ENCODE measurements around the gene OSCP1. TPM values are rescaled to one million over a fixed set of nuclear protein-coding genes. Genes with fewer than 3 reads are reported as not detected.

Gene OSCP1
- total and polyA plus RNA-seq, 2 experiments from 2014 or later = 2.2 to 2.6 TPM

DNA sequence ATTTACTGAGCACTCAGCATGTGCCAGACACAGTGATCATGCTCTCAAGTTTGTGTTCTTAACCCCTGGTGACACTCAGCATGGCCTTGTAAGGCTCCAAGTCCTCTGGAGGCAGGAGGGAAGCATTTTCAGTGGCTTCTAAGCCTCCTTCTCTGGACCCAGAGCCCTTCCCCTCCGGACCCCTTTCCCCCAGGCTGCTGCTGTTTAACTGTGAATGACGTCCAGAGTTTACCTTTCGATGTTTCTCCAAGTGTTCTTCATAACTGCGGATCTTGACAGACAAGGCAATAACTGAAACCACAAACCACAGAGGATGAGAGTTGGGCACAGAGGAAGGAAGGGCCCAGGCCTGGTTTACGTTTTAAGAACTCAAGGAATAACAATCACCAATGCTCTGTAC lies 7.4 kb upstream of the OSCP1 start:
- Histone ChIP-seq H3K4me1 (ENCODE audit: insufficient read depth) (no peaks in the 10 kb centered on the region), H4K20me1 (replicated peaks; ENCODE audit: insufficient read depth) (no peaks in the 10 kb centered on the region; the same call in none of the 2 replicates), H3K9me2 (ENCODE audit: insufficient read depth) (no peaks in the 10 kb centered on the region), H3K79me2 (replicated peaks; ENCODE audit: insufficient read depth) (peaks cover under 1% of the 10 kb centered on the region; the same call in 1 of the 2 replicates), H3F3A (replicated peaks; ENCODE audit: low read depth) (no peaks in the 10 kb centered on the region), H3K4me3 (no peak overlapping the region), H3K27me3 (ENCODE audit: insufficient read depth) (no peaks in the 10 kb centered on the region), H3K4me2 (no peak overlapping the region), H2AFZ (no peak overlapping the region), H3K27ac (ENCODE audit: low read depth) (no peak overlapping the region), H3K36me3 (ENCODE audit: insufficient read depth) (peaks cover 28% of the 10 kb centered on the region)
- ATAC-seq (no peak), DNase-seq (ENCODE audit: low spot score) (no peak)
- Mint-ChIP-seq H3K36me3 (ENCODE audit: low read depth) (peaks cover 71% of the 10 kb centered on the region), H3K4me3 (no peak overlapping the region), H3K27ac (no peak overlapping the region), H3K9me3 (no peaks in the 10 kb centered on the region), H3K4me1 (peaks cover 2% of the 10 kb centered on the region; the same call in 2 of the 3 replicates), H3K27me3 (ENCODE audit: insufficient read depth, low read depth, poor library complexity) (no peaks in the 10 kb centered on the region)
- TF ChIP-seq, protein P1, sequence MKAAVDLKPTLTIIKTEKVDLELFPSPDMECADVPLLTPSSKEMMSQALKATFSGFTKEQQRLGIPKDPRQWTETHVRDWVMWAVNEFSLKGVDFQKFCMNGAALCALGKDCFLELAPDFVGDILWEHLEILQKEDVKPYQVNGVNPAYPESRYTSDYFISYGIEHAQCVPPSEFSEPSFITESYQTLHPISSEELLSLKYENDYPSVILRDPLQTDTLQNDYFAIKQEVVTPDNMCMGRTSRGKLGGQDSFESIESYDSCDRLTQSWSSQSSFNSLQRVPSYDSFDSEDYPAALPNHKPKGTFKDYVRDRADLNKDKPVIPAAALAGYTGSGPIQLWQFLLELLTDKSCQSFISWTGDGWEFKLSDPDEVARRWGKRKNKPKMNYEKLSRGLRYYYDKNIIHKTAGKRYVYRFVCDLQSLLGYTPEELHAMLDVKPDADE (IDR thresholded peaks at IDR 0.05) = no peak
- TF ChIP-seq CREB1 (CRISPR knock-in tag; IDR thresholded peaks at IDR 0.05; ENCODE audit: low read depth) = no peak

DNA sequence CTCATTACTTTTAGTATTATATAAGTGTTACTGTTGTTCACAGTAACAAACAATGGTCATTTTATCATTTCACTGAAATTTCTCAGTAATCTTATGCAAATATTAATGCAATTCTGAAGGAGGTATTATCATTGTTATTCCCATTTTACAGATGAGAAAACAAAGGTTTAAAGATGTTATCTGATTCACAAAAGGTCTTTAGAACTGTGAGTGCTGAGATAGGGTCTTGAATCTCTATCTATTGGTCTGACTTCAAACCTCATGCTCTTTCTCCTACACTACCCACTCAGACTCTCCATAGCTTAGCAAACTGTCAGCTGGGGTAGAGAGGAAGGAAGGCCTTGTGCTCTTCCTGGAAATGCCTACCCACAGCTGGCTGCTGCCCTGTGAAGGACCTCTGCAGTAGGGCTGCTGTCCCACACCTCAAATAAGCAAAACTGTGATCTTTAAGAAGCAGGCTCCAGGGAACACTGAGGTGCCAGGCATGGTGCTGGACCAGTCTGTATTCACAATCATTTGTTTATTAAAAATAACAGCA lies 6.2 kb upstream of the OSCP1 start:
- no peaks in the 10 kb centered on the region for H3K79me2 ChIP-seq (replicated peaks; ENCODE audit: insufficient read depth)
- H3K9me2 ChIP-seq (ENCODE audit: insufficient read depth) = no peaks in the 10 kb centered on the region
- H3K4me3 ChIP-seq = no peak overlapping the region
- H3K27ac ChIP-seq (ENCODE audit: low read depth) = no peak overlapping the region
- no peaks in the 10 kb centered on the region for H3F3A ChIP-seq (replicated peaks; ENCODE audit: low read depth)
- Mint-ChIP-seq H3K4me3 (no peak overlapping the region), H3K36me3 (ENCODE audit: low read depth) (peaks cover 60% of the 10 kb centered on the region), H3K27me3 (ENCODE audit: insufficient read depth, low read depth, poor library complexity) (peaks cover under 1% of the 10 kb centered on the region), H3K4me1 (peaks cover 3% of the 10 kb centered on the region; the same call in 2 of the 3 replicates), H3K9me3 (no peaks in the 10 kb centered on the region), H3K27ac (no peak overlapping the region)
- ATAC-seq (no peak), DNase-seq (ENCODE audit: low spot score) (no peak)
- H3K4me2 ChIP-seq = no peak overlapping the region
- no peaks in the 10 kb centered on the region for H3K4me1 ChIP-seq (ENCODE audit: insufficient read depth)
- H4K20me1 ChIP-seq (replicated peaks; ENCODE audit: insufficient read depth) = no peaks in the 10 kb centered on the region; the same call in none of the 2 replicates
- no peak overlapping the region for H2AFZ ChIP-seq
- H3K36me3 ChIP-seq (ENCODE audit: insufficient read depth) = peaks cover 24% of the 10 kb centered on the region
- TF ChIP-seq, protein P2, sequence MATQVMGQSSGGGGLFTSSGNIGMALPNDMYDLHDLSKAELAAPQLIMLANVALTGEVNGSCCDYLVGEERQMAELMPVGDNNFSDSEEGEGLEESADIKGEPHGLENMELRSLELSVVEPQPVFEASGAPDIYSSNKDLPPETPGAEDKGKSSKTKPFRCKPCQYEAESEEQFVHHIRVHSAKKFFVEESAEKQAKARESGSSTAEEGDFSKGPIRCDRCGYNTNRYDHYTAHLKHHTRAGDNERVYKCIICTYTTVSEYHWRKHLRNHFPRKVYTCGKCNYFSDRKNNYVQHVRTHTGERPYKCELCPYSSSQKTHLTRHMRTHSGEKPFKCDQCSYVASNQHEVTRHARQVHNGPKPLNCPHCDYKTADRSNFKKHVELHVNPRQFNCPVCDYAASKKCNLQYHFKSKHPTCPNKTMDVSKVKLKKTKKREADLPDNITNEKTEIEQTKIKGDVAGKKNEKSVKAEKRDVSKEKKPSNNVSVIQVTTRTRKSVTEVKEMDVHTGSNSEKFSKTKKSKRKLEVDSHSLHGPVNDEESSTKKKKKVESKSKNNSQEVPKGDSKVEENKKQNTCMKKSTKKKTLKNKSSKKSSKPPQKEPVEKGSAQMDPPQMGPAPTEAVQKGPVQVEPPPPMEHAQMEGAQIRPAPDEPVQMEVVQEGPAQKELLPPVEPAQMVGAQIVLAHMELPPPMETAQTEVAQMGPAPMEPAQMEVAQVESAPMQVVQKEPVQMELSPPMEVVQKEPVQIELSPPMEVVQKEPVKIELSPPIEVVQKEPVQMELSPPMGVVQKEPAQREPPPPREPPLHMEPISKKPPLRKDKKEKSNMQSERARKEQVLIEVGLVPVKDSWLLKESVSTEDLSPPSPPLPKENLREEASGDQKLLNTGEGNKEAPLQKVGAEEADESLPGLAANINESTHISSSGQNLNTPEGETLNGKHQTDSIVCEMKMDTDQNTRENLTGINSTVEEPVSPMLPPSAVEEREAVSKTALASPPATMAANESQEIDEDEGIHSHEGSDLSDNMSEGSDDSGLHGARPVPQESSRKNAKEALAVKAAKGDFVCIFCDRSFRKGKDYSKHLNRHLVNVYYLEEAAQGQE (IDR thresholded peaks at IDR 0.05; ENCODE audit: unreplicated experiment) = no peak
- TF ChIP-seq, protein P3, sequence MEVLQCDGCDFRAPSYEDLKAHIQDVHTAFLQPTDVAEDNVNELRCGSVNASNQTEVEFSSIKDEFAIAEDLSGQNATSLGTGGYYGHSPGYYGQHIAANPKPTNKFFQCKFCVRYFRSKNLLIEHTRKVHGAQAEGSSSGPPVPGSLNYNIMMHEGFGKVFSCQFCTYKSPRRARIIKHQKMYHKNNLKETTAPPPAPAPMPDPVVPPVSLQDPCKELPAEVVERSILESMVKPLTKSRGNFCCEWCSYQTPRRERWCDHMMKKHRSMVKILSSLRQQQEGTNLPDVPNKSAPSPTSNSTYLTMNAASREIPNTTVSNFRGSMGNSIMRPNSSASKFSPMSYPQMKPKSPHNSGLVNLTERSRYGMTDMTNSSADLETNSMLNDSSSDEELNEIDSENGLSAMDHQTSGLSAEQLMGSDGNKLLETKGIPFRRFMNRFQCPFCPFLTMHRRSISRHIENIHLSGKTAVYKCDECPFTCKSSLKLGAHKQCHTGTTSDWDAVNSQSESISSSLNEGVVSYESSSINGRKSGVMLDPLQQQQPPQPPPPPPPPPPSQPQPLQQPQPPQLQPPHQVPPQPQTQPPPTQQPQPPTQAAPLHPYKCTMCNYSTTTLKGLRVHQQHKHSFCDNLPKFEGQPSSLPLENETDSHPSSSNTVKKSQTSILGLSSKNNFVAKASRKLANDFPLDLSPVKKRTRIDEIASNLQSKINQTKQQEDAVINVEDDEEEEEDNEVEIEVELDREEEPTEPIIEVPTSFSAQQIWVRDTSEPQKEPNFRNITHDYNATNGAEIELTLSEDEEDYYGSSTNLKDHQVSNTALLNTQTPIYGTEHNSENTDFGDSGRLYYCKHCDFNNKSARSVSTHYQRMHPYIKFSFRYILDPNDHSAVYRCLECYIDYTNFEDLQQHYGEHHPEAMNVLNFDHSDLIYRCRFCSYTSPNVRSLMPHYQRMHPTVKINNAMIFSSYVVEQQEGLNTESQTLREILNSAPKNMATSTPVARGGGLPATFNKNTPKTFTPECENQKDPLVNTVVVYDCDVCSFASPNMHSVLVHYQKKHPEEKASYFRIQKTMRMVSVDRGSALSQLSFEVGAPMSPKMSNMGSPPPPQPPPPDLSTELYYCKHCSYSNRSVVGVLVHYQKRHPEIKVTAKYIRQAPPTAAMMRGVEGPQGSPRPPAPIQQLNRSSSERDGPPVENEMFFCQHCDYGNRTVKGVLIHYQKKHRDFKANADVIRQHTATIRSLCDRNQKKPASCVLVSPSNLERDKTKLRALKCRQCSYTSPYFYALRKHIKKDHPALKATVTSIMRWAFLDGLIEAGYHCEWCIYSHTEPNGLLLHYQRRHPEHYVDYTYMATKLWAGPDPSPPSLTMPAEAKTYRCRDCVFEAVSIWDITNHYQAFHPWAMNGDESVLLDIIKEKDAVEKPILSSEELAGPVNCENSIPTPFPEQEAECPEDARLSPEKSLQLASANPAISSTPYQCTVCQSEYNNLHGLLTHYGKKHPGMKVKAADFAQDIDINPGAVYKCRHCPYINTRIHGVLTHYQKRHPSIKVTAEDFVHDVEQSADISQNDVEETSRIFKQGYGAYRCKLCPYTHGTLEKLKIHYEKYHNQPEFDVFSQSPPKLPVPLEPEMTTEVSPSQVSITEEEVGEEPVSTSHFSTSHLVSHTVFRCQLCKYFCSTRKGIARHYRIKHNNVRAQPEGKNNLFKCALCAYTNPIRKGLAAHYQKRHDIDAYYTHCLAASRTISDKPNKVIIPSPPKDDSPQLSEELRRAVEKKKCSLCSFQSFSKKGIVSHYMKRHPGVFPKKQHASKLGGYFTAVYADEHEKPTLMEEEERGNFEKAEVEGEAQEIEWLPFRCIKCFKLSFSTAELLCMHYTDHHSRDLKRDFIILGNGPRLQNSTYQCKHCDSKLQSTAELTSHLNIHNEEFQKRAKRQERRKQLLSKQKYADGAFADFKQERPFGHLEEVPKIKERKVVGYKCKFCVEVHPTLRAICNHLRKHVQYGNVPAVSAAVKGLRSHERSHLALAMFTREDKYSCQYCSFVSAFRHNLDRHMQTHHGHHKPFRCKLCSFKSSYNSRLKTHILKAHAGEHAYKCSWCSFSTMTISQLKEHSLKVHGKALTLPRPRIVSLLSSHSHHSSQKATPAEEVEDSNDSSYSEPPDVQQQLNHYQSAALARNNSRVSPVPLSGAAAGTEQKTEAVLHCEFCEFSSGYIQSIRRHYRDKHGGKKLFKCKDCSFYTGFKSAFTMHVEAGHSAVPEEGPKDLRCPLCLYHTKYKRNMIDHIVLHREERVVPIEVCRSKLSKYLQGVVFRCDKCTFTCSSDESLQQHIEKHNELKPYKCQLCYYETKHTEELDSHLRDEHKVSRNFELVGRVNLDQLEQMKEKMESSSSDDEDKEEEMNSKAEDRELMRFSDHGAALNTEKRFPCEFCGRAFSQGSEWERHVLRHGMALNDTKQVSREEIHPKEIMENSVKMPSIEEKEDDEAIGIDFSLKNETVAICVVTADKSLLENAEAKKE (CRISPR knock-in tag; IDR thresholded peaks at IDR 0.05) = no peak
- no peak for TF ChIP-seq CREB1 (CRISPR knock-in tag; IDR thresholded peaks at IDR 0.05; ENCODE audit: low read depth)
- TF ChIP-seq, protein P4, sequence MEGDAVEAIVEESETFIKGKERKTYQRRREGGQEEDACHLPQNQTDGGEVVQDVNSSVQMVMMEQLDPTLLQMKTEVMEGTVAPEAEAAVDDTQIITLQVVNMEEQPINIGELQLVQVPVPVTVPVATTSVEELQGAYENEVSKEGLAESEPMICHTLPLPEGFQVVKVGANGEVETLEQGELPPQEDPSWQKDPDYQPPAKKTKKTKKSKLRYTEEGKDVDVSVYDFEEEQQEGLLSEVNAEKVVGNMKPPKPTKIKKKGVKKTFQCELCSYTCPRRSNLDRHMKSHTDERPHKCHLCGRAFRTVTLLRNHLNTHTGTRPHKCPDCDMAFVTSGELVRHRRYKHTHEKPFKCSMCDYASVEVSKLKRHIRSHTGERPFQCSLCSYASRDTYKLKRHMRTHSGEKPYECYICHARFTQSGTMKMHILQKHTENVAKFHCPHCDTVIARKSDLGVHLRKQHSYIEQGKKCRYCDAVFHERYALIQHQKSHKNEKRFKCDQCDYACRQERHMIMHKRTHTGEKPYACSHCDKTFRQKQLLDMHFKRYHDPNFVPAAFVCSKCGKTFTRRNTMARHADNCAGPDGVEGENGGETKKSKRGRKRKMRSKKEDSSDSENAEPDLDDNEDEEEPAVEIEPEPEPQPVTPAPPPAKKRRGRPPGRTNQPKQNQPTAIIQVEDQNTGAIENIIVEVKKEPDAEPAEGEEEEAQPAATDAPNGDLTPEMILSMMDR (conservative IDR thresholded peaks at IDR 0.05; ENCODE audit: low read depth in 2 of 2) = no peak
- no peaks in the 10 kb centered on the region for H3K27me3 ChIP-seq (ENCODE audit: insufficient read depth)
